Measurements from ENCODE around the gene EFHD1. TPM values are rescaled to one million over a fixed set of nuclear protein-coding genes. Genes with fewer than 3 reads are reported as not detected.

Gene EFHD1
- total RNA-seq = not detected in 2 replicates

GRCh38 chr2:232633413-232634205 is at the start of gene EFHD1:
EFHD1 (plus strand) TSS chr2:232633604; CDS start chr2:232633705, 101 bp downstream.

GRCh38 chr2:232697059-232697806 is 63.8 kb downstream of the EFHD1 start, which contains the start of gene GIGYF2:
GIGYF2 (plus strand) TSS chr2:232697331; CDS start chr2:232735198, 37,867 bp downstream.

Other genes with a start within 250 kb of the EFHD1 start
- gene ALPG, start 226.8 kb upstream of the EFHD1 start, total RNA-seq = not detected in 2 replicates
- not detected in 2 replicates for gene ALPI, start 177.5 kb upstream of the EFHD1 start, total RNA-seq
- gene ECEL1, start 145.8 kb upstream of the EFHD1 start, total RNA-seq = not detected in 2 replicates
- not detected in 2 replicates for gene PRSS56, start 113.2 kb upstream of the EFHD1 start, total RNA-seq
- gene CHRND, start 107.4 kb upstream of the EFHD1 start, total RNA-seq = not detected in 2 replicates
- not detected in 2 replicates for gene CHRNG, start 93.9 kb upstream of the EFHD1 start, total RNA-seq
- 2.4 and 3.3 TPM in 2 replicates for gene TIGD1, start 83.0 kb upstream of the EFHD1 start, total RNA-seq
- 78.7 and 84.8 TPM in 2 replicates for gene EIF4E2, start 82.9 kb upstream of the EFHD1 start, total RNA-seq
- gene GIGYF2, start 63.7 kb downstream of the EFHD1 start, total RNA-seq = 45.4 and 61.8 TPM in 2 replicates
- gene KCNJ13, start 143.0 kb downstream of the EFHD1 start, total RNA-seq = 0.14 and 2.7 TPM in 2 replicates
- gene SNORC, start 236.7 kb downstream of the EFHD1 start, total RNA-seq = 0.89 and 1.2 TPM in 2 replicates